ENCODE data around the gene NSG1. TPM values are rescaled to one million over a fixed set of nuclear protein-coding genes. Genes with fewer than 3 reads are reported as not detected.
"Not testable (repeated sequence)": the region's sequence is repeated elsewhere in the genome, so short reads cannot be mapped to it uniquely, and the experiment has no call there.

The NSG1 gene
- total RNA-seq, 1 donor from 2014 or later, result 58.5 TPM

- no peak for ATAC-seq
Measured at GRCh38 chr4:4417886-4418285, 31.0 kb downstream of the NSG1 start.

DNA sequence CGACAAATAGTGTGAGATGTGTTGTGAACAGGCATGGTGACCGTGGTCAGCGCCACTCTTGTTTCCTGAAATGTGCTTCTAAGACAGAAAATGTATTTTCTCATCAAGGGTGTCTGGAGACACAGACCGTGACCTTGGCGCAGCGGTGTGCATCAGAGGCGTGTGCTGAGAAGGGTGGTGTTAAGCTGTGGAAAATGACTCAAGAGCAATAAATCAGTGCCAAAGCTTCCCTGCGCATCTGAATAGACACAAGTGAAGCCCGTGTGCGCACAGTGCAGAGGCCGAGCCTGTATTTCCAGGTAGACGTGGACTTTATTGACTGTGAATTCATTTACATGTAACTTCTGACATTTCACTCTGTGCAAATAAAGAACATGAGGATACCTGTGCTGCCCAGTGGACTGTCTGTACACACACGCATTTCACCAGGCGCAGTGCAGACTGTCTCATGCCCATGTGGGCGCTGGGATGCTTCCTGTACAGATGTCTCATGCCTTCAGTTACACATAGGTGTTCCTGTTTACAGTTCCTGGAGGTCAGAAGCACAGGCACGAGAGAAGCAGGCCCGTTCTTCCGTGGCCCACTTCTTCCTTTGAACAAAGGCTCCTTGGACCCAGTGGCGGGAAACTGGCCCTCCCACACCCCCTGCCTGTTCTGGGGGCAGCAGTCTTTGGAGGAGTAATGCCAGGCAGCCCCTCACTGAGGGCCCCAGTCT is 31.9 kb downstream of the NSG1 start:
- ATAC-seq, result peak; percentile 57

- no peak for ATAC-seq
Measured at GRCh38 chr4:4419896-4420295, 33.0 kb downstream of the NSG1 start.

GRCh38 chr4:4420421-4420820 is 33.5 kb downstream of the NSG1 start:
- ATAC-seq, result no peak

DNA sequence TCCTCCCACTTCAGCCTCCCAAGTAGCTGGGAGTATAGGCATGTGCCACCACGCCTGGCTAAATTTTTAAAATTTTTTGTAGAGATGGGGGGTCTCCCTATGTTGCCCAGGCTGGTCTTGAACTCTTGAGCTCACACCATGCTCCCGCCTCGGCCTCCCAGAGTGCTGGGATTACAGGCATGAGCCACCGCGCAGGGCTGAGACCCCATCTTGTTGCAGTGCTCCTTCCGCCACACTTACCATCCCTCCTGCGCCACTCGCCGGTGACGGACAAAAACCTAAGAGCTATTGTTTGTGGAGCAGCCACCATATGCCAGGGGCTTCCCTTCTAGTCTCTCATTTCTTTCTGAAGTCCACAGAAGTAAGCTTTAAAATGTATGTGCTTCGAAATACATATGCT is 34.5 kb downstream of the NSG1 start:
- no peak for ATAC-seq

DNA sequence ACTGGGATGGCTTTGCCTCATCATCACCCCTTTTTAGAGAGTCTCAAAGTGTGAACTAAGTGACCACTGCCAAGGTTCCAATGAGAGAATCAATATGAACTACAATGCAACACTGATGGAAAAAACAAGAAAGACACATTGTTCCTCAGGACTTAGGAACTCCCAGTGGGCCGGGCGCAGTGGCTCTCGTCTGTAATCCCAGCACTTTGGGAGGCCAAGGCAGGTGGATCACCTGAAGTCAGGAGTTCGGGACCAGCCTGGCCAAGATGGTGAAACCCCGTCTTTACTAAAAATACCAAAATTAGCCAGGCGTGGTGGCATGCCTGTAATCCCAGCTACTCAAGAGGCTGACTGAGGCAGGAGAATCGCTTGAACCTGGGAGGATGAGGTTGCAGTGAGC is 35.2 kb downstream of the NSG1 start:
- ATAC-seq, result not testable (repeated sequence)

DNA sequence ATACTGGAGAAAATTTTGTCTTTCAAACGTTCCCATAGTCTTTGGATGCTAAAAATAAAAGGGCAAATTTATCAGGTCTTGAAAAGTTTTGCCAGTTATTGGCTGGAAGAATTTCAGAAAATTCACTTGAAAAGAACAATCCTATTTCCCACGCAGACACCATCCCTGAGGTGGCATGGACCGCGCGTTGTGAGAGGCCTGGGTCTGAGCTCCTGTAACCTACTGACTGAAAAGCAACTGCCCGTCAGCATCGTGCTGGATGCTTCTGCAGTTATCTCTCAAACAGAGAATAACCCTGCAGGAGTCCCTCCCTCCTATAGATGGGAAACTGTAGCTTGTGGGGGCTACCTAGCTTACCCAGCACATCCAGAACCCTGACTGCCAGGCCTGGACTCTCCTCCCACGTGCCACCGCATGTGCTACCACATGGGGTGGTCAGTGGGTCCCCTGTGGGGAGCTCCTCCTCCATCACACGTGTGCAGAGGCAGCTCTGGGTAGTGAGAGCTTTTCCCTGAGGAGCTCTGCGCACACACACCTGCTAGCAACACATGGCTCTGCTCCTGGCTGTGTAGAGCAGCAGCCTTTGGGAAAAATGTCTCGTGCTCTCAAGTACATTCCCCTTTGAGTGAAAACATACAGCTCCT is 36.1 kb downstream of the NSG1 start:
- no peak for ATAC-seq

DNA sequence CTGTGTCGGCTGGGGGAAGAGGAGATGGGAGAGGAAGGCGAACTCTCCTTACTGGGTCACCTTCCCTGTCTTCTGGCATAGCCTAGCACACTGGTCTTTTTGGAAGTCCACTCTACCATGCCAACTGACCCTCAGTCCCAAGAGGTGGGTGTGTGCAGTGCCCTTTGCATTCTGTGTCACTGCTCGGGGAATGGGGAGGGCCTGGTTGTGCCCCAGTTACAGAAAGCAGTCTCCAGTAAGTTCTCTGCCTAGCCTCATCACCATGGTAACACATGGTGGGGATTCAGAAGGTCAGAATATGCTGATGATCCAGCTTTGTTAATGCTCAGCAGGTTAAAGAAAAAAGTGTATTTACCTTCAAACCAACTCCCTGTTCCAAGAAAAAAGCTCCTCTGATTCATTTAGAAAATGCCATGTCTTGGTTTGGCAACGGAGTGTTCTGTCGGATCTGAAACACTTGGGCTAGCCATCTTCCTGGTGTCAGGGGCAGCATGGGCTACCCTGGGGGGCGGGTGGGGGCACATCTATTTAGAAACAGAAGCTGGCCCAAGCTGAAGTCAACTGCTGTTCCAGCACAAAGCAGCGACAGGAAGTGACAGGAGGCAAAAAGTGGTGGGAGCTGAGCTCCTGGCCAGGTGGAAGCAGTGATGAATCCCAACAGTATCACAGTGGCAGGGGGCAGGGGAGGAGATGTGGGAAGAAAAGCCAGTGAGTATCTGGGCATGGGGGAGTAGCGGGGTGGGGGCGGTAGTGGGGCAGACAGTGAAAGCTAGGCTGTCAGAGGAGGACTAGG is 37.0 kb downstream of the NSG1 start:
- no peak for ATAC-seq

DNA sequence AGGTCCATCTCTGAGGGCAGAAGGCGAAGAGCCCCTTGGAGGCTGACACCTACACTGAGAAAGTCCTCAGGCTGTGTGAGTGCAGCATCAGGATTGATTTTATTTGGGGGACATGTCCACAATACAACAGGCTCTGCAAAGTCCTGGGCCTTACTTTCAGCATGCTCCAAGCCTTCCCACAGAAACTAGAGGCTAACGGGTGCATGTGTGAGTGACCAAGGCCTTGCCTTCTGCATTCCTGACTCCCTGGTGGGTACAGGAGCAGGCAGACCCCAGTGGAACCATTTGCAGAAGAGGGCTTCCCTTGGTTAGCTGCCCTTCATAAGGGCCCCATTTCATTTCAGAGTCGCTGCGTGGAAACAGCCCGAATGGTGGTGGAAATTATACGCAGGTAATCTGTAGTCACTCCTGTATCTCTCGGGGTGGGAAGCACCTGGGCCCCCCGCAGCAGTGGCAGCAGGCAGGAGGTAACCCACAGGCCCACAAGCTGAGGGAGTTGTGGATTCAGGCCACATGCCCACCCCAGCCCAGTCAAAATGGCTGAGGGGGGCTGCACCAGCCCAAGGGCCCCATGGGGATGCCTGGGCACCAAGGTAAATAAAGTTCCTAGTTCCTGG is 37.7 kb downstream of the NSG1 start:
- no peak for ATAC-seq

DNA sequence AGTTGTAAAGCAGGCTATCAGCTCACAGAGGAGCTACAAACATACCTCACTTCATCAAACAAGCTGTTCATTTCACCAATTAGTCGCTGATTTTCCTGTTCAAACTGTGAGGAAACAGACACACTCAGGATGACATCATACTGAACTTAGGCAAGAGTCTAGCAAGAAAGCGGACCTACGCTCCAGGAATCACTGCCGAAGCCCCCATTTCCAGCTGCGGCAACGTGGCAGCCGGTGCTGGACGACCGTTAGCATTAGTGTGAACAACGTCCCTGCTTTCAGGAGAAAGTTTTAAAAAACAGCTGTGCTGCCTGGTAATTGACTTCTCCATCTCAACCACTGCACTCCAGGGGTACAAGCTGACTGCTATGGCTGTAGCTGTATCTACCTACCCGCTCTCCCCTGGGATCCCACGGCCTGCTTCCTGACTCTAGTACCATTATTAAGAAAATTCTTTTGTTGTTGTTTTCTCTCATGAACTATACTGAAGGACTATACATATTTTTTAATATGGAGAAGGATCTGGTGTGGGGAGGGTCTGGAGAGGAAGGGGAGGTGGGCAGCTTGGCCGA is 38.3 kb downstream of the NSG1 start:
- ATAC-seq, result no peak

DNA sequence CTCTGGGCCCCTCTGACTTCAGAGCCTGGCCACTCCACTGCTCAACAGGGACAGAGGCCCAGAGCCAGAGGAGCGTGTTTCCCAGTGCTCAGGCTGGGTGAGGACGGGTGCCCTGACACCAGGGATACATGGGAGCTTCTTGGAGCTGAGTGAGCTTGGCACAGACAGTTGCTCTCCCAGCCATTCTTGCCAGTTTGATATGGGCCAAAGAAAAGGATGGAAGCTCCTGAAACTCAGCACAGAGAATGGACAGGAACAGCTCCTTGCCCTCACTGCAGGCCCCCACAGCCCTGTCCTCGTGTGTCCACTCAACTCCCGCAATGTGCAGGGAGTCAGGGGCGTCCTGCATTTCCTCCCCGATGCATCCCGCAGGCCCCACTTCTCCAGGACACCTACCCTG is 38.8 kb downstream of the NSG1 start:
- peak; percentile 14 for ATAC-seq

DNA sequence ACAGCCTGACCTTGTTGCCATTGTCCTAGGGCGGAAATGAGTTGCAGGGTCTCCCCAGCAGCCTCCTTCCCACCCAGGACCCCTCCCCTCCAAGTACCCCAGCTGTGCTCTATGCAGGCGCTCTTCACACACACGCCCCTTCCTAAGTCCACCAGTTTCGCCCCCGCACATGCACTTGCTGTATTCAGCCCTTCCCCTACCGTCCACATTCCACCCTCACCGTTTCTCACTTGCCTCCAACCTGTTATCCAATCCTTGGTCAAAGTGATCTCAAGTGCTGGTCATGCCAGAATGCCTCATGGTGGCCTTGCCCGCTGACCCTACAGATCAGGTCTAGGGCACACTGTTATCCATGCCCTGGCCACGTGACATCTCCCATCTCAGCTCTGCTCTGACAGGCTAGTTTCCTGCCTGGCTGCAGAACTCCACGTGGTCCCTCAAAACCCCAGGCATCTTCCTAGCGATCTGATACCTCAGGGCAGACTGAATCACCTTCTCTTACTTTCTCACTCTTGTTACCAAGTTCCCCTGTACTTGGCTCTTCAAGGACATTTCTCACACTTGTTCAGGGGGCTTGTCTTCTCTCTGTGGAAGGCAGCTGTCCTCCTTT is 39.7 kb downstream of the NSG1 start:
- no peak for ATAC-seq

- ATAC-seq, result no peak
Measured at GRCh38 chr4:4427121-4427870, 40.4 kb downstream of the NSG1 start.

GRCh38 chr4:4427886-4428285 is 41.0 kb downstream of the NSG1 start:
- ATAC-seq, result no peak

- no peak for ATAC-seq
Measured at GRCh38 chr4:4428966-4429875, 42.3 kb downstream of the NSG1 start.

DNA sequence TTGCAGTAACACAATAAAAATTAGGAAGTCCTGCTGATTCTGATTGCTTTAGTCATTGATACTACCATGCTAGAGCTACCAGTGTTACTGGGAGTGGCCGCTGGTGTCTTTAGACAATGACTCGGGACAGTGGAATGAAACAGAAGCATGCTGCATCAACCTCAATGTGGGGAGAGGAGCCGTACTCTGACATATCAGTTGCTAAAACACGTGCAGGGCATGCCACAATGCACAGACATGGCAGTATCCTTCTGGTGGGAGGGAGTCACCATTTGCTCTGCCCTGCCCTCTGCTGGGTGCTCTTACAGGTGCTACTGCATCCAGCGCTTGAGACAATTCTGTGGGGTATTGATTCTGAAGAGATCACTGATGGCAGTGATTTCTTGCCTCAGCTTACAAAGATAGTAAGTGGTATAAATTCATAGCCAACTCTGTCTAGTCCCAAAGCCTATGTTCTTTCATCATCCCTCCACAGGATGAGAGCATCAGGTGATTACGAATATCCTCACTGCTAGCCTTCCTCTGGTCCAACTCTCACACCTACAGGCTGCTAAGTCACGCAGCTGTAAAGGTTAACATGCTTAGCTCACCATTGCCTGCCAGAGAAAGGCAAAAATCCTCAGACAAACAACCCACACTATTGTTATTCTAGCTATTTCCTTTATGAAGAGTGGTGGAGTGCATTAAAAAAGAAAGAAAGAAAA is 43.7 kb downstream of the NSG1 start:
- ATAC-seq, result peak; percentile 84

- no peak for ATAC-seq
Measured at GRCh38 chr4:4432341-4433125, 45.6 kb downstream of the NSG1 start.

- no peak for ATAC-seq
Measured at GRCh38 chr4:4433941-4434340, 47.0 kb downstream of the NSG1 start.

DNA sequence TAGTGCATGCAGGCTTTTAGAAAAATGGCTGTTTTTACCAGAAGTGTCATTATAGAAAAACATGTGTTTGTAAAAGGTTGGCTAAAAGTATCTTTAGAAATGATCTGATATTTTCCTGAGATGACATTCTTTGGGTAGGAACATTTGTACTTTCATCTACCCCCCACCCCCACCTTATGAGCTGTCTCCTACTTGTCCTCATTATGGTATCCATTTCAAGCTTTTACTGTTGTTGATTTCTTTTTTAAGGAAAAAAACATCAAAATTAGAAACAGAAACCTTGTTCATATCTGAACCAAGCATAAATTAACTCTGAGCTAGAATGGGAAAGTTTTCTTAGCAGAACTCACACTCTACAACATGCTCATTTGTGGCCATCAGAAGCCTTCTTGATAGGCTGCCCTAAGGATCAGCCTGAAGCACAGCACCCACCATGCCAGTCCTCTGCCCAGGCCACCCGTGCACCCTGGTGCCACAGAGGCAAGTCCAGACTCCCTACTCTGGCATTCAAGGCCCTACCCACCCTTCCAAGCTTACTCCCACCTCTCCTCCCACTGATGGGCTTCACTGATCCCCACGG is 49.4 kb downstream of the NSG1 start:
- ATAC-seq, result no peak

Measured in esophagus mucosa (tissue), 1 donor.